PFSK-1 (cell line): ENCODE data around the gene OR56A5.

Experiments
- POLR2AphosphoS5 ChIP-seq: IDR thresholded peaks from 2 replicates; pipeline ENCODE4 v1.6.1; 2012; ENCODE audit warnings: low read depth, mild to moderate bottlenecking, control low read depth, low read length, moderate library complexity
- TF ChIP-seq, protein P1 (sequence below), 2 experiments: IDR thresholded peaks; 2 replicates each; pipeline versions ENCODE4 v1.6.1 to v1.8.0; 2011 to 2012; ENCODE audit warnings: low read depth in 2 of 2, low read length in 2 of 2, control low read depth in 1 of 2, inconsistent platforms in 1 of 2, mild to moderate bottlenecking in 1 of 2, moderate library complexity in 1 of 2; ENCODE audit not compliant: insufficient read depth in 1 of 2

GRCh38 chr11:5989203-5989602 lies 20.9 kb upstream of the OR56A5 start:
- TF ChIP-seq, protein P1, sequence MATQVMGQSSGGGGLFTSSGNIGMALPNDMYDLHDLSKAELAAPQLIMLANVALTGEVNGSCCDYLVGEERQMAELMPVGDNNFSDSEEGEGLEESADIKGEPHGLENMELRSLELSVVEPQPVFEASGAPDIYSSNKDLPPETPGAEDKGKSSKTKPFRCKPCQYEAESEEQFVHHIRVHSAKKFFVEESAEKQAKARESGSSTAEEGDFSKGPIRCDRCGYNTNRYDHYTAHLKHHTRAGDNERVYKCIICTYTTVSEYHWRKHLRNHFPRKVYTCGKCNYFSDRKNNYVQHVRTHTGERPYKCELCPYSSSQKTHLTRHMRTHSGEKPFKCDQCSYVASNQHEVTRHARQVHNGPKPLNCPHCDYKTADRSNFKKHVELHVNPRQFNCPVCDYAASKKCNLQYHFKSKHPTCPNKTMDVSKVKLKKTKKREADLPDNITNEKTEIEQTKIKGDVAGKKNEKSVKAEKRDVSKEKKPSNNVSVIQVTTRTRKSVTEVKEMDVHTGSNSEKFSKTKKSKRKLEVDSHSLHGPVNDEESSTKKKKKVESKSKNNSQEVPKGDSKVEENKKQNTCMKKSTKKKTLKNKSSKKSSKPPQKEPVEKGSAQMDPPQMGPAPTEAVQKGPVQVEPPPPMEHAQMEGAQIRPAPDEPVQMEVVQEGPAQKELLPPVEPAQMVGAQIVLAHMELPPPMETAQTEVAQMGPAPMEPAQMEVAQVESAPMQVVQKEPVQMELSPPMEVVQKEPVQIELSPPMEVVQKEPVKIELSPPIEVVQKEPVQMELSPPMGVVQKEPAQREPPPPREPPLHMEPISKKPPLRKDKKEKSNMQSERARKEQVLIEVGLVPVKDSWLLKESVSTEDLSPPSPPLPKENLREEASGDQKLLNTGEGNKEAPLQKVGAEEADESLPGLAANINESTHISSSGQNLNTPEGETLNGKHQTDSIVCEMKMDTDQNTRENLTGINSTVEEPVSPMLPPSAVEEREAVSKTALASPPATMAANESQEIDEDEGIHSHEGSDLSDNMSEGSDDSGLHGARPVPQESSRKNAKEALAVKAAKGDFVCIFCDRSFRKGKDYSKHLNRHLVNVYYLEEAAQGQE (IDR thresholded peaks at IDR 0.05; ENCODE audit: insufficient read depth in 1 of 2, low read depth in 2 of 2, low read length in 2 of 2), result no peak
- TF ChIP-seq POLR2AphosphoS5, result no peak
